Measurements from ENCODE around the gene WDR49.

DNA sequence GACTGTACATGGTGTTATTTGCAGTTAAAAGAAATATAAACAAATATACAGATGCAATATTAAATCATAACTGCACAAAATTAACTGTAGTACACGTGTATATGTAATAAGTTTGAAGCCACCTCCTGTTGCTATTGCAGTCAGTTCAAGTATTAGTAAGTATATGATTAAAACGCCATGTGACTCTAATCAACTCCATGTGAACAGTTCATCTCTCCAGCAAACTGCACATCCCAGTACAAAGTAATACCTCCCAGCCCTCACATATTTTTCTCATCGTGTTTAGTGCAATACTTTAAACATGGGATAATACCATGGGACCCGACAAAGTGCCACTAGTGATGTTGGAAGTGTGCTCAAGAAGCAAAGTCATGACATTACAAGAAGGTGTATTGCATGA, 46.3 kb upstream of the WDR49 start:
- TF ChIP-seq, protein P1, sequence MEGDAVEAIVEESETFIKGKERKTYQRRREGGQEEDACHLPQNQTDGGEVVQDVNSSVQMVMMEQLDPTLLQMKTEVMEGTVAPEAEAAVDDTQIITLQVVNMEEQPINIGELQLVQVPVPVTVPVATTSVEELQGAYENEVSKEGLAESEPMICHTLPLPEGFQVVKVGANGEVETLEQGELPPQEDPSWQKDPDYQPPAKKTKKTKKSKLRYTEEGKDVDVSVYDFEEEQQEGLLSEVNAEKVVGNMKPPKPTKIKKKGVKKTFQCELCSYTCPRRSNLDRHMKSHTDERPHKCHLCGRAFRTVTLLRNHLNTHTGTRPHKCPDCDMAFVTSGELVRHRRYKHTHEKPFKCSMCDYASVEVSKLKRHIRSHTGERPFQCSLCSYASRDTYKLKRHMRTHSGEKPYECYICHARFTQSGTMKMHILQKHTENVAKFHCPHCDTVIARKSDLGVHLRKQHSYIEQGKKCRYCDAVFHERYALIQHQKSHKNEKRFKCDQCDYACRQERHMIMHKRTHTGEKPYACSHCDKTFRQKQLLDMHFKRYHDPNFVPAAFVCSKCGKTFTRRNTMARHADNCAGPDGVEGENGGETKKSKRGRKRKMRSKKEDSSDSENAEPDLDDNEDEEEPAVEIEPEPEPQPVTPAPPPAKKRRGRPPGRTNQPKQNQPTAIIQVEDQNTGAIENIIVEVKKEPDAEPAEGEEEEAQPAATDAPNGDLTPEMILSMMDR (tag by site-specific recombination; IDR thresholded peaks at IDR 0.05), result no peak
- TF ChIP-seq ZFP69B (tag by site-specific recombination; IDR thresholded peaks at IDR 0.05) (no peak), ZFP37 (tag by site-specific recombination; IDR thresholded peaks at IDR 0.05) (no peak), ZNF302 (tag by site-specific recombination; IDR thresholded peaks at IDR 0.05; ENCODE audit: low read depth) (no peak), ZNF843 (tag by site-specific recombination; IDR thresholded peaks at IDR 0.05) (no peak), ZNF510 (tag by site-specific recombination; IDR thresholded peaks at IDR 0.05; ENCODE audit: insufficient replicate concordance) (no peak), REPIN1 (tag by site-specific recombination; IDR thresholded peaks at IDR 0.05; ENCODE audit: low read depth) (no peak), REST (tag by site-specific recombination; IDR thresholded peaks at IDR 0.05) (no peak), GLIS2 (tag by site-specific recombination; IDR thresholded peaks at IDR 0.05) (no peak)
- TF ChIP-seq, protein P2, sequence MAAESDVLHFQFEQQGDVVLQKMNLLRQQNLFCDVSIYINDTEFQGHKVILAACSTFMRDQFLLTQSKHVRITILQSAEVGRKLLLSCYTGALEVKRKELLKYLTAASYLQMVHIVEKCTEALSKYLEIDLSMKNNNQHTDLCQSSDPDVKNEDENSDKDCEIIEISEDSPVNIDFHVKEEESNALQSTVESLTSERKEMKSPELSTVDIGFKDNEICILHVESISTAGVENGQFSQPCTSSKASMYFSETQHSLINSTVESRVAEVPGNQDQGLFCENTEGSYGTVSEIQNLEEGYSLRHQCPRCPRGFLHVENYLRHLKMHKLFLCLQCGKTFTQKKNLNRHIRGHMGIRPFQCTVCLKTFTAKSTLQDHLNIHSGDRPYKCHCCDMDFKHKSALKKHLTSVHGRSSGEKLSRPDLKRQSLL (tag by site-specific recombination; IDR thresholded peaks at IDR 0.05), result no peak

All from HEK293 (cell line).